Kidney (tissue), 14 donors: ENCODE measurements around the gene GNA12. TPM values are rescaled to one million over a fixed set of nuclear protein-coding genes. Genes with fewer than 3 reads are reported as not detected.

Source experiments
- DNase-seq, 5 donors: peaks; one replicate each; pipeline ENCODE4 v3.0.0-alpha.2; 2013 to 2020
- FAIRE-seq: peaks from 2 replicates; lab custom pipeline; 2012; peaks lifted over from hg19 to GRCh38; lab: Jason Lieb, UNC
- H3K27ac ChIP-seq, 2 donors: one replicate each; pipeline ENCODE4 v1.7.0; 2013; ENCODE audit warnings: low read depth in 2 of 2, low read length in 2 of 2, inconsistent platforms in 1 of 2
- H3K27me3 ChIP-seq: one replicate; pipeline ENCODE4 v1.7.1; 2013; ENCODE audit warnings: low read length, inconsistent platforms; ENCODE audit not compliant: control insufficient read depth, insufficient read depth
- H3K36me3 ChIP-seq, 3 donors: one replicate each; pipeline versions ENCODE4 v1.7.0 to v1.7.1; 2013; ENCODE audit warnings: low read length in 3 of 3, control low read depth in 1 of 3, inconsistent platforms in 1 of 3; ENCODE audit not compliant: insufficient read depth in 3 of 3, control insufficient read depth in 2 of 3
- H3K4me1 ChIP-seq, 3 donors: one replicate each; pipeline versions ENCODE4 v1.7.0 to v1.7.1; 2013; ENCODE audit warnings: low read length in 3 of 3, inconsistent platforms in 1 of 3, low read depth in 1 of 3; ENCODE audit not compliant: control insufficient read depth in 2 of 3, insufficient read depth in 2 of 3
- H3K4me3 ChIP-seq, 3 donors: one replicate each; pipeline versions ENCODE4 v1.7.0 to v1.8.1; 2013; ENCODE audit warnings: low read length in 3 of 3, control low read depth in 1 of 3, inconsistent platforms in 1 of 3
- H3K9ac ChIP-seq, 3 donors: one replicate each; pipeline versions ENCODE4 v1.7.0 to v1.7.1; 2013; ENCODE audit warnings: low read length in 3 of 3, control low read depth in 1 of 3, inconsistent platforms in 1 of 3
- H3K9me3 ChIP-seq, 3 donors: one replicate each; pipeline versions ENCODE4 v1.7.0 to v1.7.1; 2013; ENCODE audit warnings: low read length in 3 of 3, control low read depth in 1 of 3, inconsistent platforms in 1 of 3; ENCODE audit not compliant: control insufficient read depth in 2 of 3, insufficient read depth in 1 of 3
- CTCF ChIP-seq: IDR thresholded peaks from 3 replicates; pipeline ENCODE4 v1.5.1; 2012; ENCODE audit warnings: mild to moderate bottlenecking, moderate library complexity, borderline replicate concordance; ENCODE audit not compliant: insufficient read depth; ENCODE audit errors: extremely low read depth
- intact Hi-C: fragments of 100-400 bp; cut with DNase I; formaldehyde crosslinking; loops from one replicate; pipeline ENCODE4 v1.11.1; 2022
- polyA plus RNA-seq: library from polyadenylated mRNA; stranded (reverse); fragments of 350-450 nt; fragmentation: Illumina TruSeq; extraction: RNeasy Lipid Tissue Mini Kit (QIAGEN cat#74804); gene quantifications from one replicate; pipeline ENCODE4 v1.2.3, GENCODE V29; 2014; ENCODE audit warnings: low read depth, low replicate concordance; ENCODE audit not compliant: insufficient read depth
- total RNA-seq: library from RNA; stranded (reverse); fragmentation: NEBNext Ultra II Directional; extraction: Animal tissue kit (Norgen Biotek cat#: 25700); gene quantifications from one replicate; pipeline ENCODE4 v1.2.1, GENCODE V29; 2021
- donor health status: control.
- donor health status: control.
- donor health status: control.
- donor health status: control.
- donor health status: control.
- donor health status: DM: yes; HTN: yes; CAD: no.
- donor health status: Normal renal cell carcinoma (clear cell type).

The GNA12 gene
- total and polyA plus RNA-seq, 2 donors from 2014 or later: 16.5 to 41.1 TPM

DNA sequence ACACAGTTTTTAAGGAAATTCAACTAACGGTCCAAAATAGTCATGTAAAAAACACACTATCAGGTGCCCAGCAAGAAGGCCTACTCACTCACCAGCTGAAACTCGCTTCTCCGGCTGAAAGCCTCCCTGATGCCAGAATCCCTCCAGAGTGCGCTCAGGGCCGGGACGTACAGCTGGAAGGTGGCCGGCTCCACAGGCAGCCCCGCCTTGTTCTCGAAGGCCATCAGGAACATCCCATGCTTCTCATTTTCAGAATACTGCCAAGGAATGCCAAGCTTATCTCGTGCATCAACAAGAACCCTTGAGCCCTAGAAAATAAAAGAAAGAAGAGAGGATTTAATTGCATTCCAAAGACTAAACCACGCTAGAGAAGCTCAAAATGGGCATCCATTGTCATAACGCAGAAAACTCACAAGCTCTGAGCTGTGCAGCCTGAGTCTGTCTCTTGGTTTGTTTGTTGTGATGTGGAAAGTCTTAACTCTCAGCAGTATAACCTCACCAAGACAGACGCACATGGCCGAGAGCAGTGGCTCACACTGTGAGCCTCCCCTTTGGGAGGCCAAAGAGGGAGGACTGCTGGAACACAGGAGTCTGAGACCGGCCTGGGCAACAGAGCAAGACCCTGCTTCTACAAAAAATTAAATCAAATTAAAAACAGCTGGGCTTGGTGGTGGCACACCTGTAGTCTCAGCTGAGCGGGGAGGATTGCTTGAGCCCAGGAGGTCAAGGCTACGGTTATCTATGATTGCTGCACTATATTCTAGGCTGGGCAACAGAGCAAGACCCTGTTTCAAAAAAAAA is 49.1 kb downstream of the GNA12 start:
- FAIRE-seq (no peak), DNase-seq (no peak)
- no peaks in the 10 kb centered on the region for H3K27me3 ChIP-seq
- H3K9ac ChIP-seq: no peak overlapping the region
- H3K36me3 ChIP-seq: peaks cover 2 to 4% (median 4%) of the 10 kb centered on the region in 3 donors
- no peak overlapping the region for H3K27ac ChIP-seq
- TF ChIP-seq CTCF: no peak
- H3K9me3 ChIP-seq: no peaks in the 10 kb centered on the region
- H3K4me1 ChIP-seq: peaks cover 0 to 6% (median 0%) of the 10 kb centered on the region in 3 donors
- H3K4me3 ChIP-seq: no peak overlapping the region
- intact Hi-C loops: no loop called here

DNA sequence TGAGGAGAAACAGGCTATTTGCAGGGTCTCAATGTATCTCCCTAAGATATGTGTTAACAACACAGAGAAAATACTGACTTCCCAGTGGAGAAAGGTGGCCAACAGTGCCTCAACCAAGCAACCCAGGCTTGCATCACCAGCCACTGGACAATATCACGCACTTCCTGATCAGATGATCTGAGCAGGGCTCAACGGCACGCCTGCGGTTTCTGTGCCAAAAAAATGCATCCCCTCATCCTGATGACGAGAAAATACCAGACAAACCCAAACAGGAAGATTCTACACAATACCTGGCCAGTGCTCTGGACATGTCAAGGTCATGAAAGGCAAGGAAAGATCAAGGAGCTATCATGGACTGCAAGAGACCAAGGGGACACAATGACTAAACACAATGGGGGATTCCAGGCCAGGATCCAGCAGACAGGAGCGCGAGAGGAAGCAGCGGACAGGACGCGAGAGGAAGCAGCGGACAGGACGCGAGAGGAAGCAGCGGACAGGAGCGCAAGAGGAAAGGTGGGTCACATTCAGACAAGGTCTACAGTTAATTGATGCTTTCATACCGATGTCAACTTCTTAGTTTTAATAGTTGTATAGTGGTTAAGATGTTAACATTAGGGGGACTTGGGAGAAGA is 51.1 kb downstream of the GNA12 start:
- Histone ChIP-seq H3K9ac (no peak overlapping the region), H3K27ac (no peak overlapping the region), H3K4me1 (peaks cover 0 to 6% (median 0%) of the 10 kb centered on the region in 3 donors), H3K4me3 (no peak overlapping the region), H3K27me3 (no peaks in the 10 kb centered on the region), H3K36me3 (peaks cover 2 to 4% (median 4%) of the 10 kb centered on the region in 3 donors), H3K9me3 (no peaks in the 10 kb centered on the region)
- no peak for FAIRE-seq
- DNase-seq: no peak
- no peak for TF ChIP-seq CTCF
- intact Hi-C loops: no loop called here

GRCh38 chr7:2792235-2792634 is 51.9 kb downstream of the GNA12 start:
- H3K36me3 ChIP-seq: peaks cover 2 to 4% (median 4%) of the 10 kb centered on the region in 3 donors
- H3K4me1 ChIP-seq: peaks cover 0 to 6% (median 0%) of the 10 kb centered on the region in 3 donors
- H3K27ac ChIP-seq: no peak overlapping the region
- no peak overlapping the region for H3K9ac ChIP-seq
- DNase-seq: no peak
- no peak overlapping the region for H3K4me3 ChIP-seq
- H3K9me3 ChIP-seq: no peaks in the 10 kb centered on the region
- intact Hi-C loops: no loop called here
- H3K27me3 ChIP-seq: no peaks in the 10 kb centered on the region
- FAIRE-seq: no peak
- TF ChIP-seq CTCF: no peak
